Glomerular endothelial cell (primary cell): ENCODE data around the gene GSAP. TPM values are rescaled to one million over a fixed set of nuclear protein-coding genes. Genes with fewer than 3 reads are reported as not detected.

ENCODE experiments used
- DNase-seq: peaks from one replicate; pipeline ENCODE4 v3.0.0-alpha.2; 2011; ENCODE audit warnings: low read depth, low spot score; ENCODE audit errors: extremely low read depth
- total RNA-seq: library from RNA; depleted of rRNA; stranded (reverse); fragments of >200 nt; gene quantifications from 2 replicates; pipeline ENCODE4 v1.2.3, GENCODE V29; 2015

Gene GSAP
- total RNA-seq, 1 donor from 2014 or later = 4.6 TPM

- DNase-seq = peak; percentile 80
These were observed 84.0 kb downstream of the GSAP start for GRCh38 chr7:77331938-77332695.

GRCh38 chr7:77330169-77330882, 85.8 kb downstream of the GSAP start:
- DNase-seq = no peak

- no peak for DNase-seq
These were observed 86.5 kb downstream of the GSAP start for GRCh38 chr7:77329466-77330168.

- no peak for DNase-seq
These were observed 87.5 kb downstream of the GSAP start for GRCh38 chr7:77328669-77329068.

GRCh38 chr7:77327932-77328628, 88.1 kb downstream of the GSAP start:
- no peak for DNase-seq

- DNase-seq = no peak
These were observed 88.8 kb downstream of the GSAP start for GRCh38 chr7:77327067-77327931.

GRCh38 chr7:77326131-77326530, 90.0 kb downstream of the GSAP start:
- DNase-seq = no peak

- DNase-seq = no peak
These were observed 94.8 kb downstream of the GSAP start for GRCh38 chr7:77321300-77321699.

GRCh38 chr7:77320714-77321113, 95.4 kb downstream of the GSAP start:
- DNase-seq = no peak

- no peak for DNase-seq
These were observed 96.0 kb downstream of the GSAP start for GRCh38 chr7:77320137-77320536.

GRCh38 chr7:77318019-77318418, 98.1 kb downstream of the GSAP start:
- no peak for DNase-seq

- DNase-seq = no peak
These were observed 99.8 kb downstream of the GSAP start for GRCh38 chr7:77316219-77316978.

- DNase-seq = no peak
These were observed 101.0 kb downstream of the GSAP start for GRCh38 chr7:77315182-77315591.

- no peak for DNase-seq
These were observed 102.2 kb downstream of the GSAP start for GRCh38 chr7:77313876-77314480.

- DNase-seq = no peak
These were observed 103.1 kb downstream of the GSAP start for GRCh38 chr7:77313085-77313484.

GRCh38 chr7:77310982-77311381, 105.2 kb downstream of the GSAP start:
- no peak for DNase-seq

GRCh38 chr7:77309714-77310220, 106.4 kb downstream of the GSAP start:
- no peak for DNase-seq

GRCh38 chr7:77308792-77309191, 107.4 kb downstream of the GSAP start:
- DNase-seq = no peak
